Liver (tissue), 9 donors: ENCODE results near the gene GADL1. TPM values are rescaled to one million over a fixed set of nuclear protein-coding genes. Genes with fewer than 3 reads are reported as not detected.

ENCODE experiments used
- DNase-seq: peaks from one replicate; pipeline ENCODE4 v3.0.0-alpha.2; 2017; ENCODE audit warnings: low spot score
- H3K27ac ChIP-seq, 2 donors: one replicate each; pipeline ENCODE4 v1.7.0; 2013; ENCODE audit warnings: inconsistent platforms in 2 of 2, low read length in 2 of 2, control low read depth in 1 of 2, low read depth in 1 of 2, mild to moderate bottlenecking in 1 of 2
- H3K27me3 ChIP-seq, 4 donors: one replicate each; pipeline versions ENCODE4 v1.6.1 to v1.7.0; 2013; ENCODE audit warnings: low read length in 3 of 4, inconsistent platforms in 1 of 4, mild to moderate bottlenecking in 1 of 4, moderate library complexity in 1 of 4; ENCODE audit not compliant: control insufficient read depth in 4 of 4, insufficient read depth in 4 of 4
- H3K36me3 ChIP-seq, 4 donors: one replicate each; pipeline versions ENCODE4 v1.6.1 to v1.7.0; 2013; ENCODE audit warnings: low read length in 3 of 4, mild to moderate bottlenecking in 3 of 4, low read depth in 1 of 4, moderate library complexity in 1 of 4; ENCODE audit not compliant: control insufficient read depth in 4 of 4, insufficient read depth in 3 of 4
- H3K4me1 ChIP-seq, 4 donors: one replicate each; pipeline versions ENCODE4 v1.6.1 to v1.7.0; 2013; ENCODE audit warnings: low read length in 3 of 4, mild to moderate bottlenecking in 3 of 4, moderate library complexity in 1 of 4; ENCODE audit not compliant: control insufficient read depth in 4 of 4, insufficient read depth in 4 of 4
- H3K4me3 ChIP-seq, 3 donors: one replicate each; pipeline versions ENCODE4 v1.6.1 to v1.7.0; 2013; ENCODE audit warnings: low read length in 3 of 3, control low read depth in 1 of 3, low read depth in 1 of 3, mild to moderate bottlenecking in 1 of 3
- H3K9ac ChIP-seq, 2 donors: one replicate each; pipeline ENCODE4 v1.7.0; 2013; ENCODE audit warnings: low read length in 2 of 2, mild to moderate bottlenecking in 2 of 2, moderate library complexity in 2 of 2, control low read depth in 1 of 2, low read depth in 1 of 2
- H3K9me3 ChIP-seq, 4 donors: one replicate each; pipeline versions ENCODE4 v1.6.1 to v1.7.0; 2013; ENCODE audit warnings: low read length in 3 of 4; ENCODE audit not compliant: control insufficient read depth in 4 of 4
- CTCF ChIP-seq: fragments of 150-350 bp; IDR thresholded peaks from 2 replicates; pipeline ENCODE4 v1.5.1; 2017; ENCODE audit warnings: improper control_type of control experiment, low read depth, low read length; ENCODE audit not compliant: missing input control
- EGR1 ChIP-seq, 2 donors: IDR thresholded peaks; 2 replicates each; pipeline ENCODE4 v1.6.1; 2016 to 2018; ENCODE audit warnings: antibody characterized with exemption in 2 of 2, low read depth in 2 of 2
- FOXA1 ChIP-seq: IDR thresholded peaks from 2 replicates; pipeline ENCODE4 v1.6.1; 2016; ENCODE audit warnings: antibody characterized with exemption
- FOXA2 ChIP-seq: IDR thresholded peaks from 2 replicates; pipeline ENCODE4 v1.6.1; 2016; ENCODE audit warnings: antibody characterized with exemption
- HNF4A ChIP-seq, 2 donors: conservative IDR thresholded peaks; 2 replicates each; pipeline ENCODE4 v1.6.1; 2016; ENCODE audit warnings: antibody characterized with exemption in 2 of 2, mild to moderate bottlenecking in 2 of 2
- HNF4G ChIP-seq: IDR thresholded peaks from 2 replicates; pipeline ENCODE4 v1.6.1; 2016; ENCODE audit warnings: antibody characterized with exemption
- JUND ChIP-seq, 2 donors: IDR thresholded peaks; 2 replicates each; pipeline ENCODE4 v1.6.1; 2016; ENCODE audit warnings: antibody characterized with exemption in 2 of 2
- MAX ChIP-seq: IDR thresholded peaks from 2 replicates; pipeline ENCODE4 v1.6.1; 2016; ENCODE audit warnings: antibody characterized with exemption
- NR2F2 ChIP-seq: IDR thresholded peaks from 2 replicates; pipeline ENCODE4 v1.6.1; 2016; ENCODE audit warnings: antibody characterized with exemption
- RAD21 ChIP-seq, 2 donors: IDR thresholded peaks; 2 replicates each; pipeline ENCODE4 v1.6.1; 2016; ENCODE audit warnings: antibody characterized with exemption in 2 of 2, mild to moderate bottlenecking in 2 of 2
- REST ChIP-seq: IDR thresholded peaks from 2 replicates; pipeline ENCODE4 v1.6.1; 2016; ENCODE audit warnings: antibody characterized with exemption, mild to moderate bottlenecking
- RXRA ChIP-seq, 2 donors: IDR thresholded peaks; 2 replicates each; pipeline ENCODE4 v1.6.1; 2017 to 2018; ENCODE audit warnings: antibody characterized with exemption in 2 of 2, mild to moderate bottlenecking in 1 of 2
- SP1 ChIP-seq: IDR thresholded peaks from 2 replicates; pipeline ENCODE4 v1.6.1; 2018; ENCODE audit warnings: antibody characterized with exemption, mild to moderate bottlenecking
- YY1 ChIP-seq: IDR thresholded peaks from 2 replicates; pipeline ENCODE4 v1.6.1; 2016; ENCODE audit warnings: antibody characterized with exemption, mild to moderate bottlenecking
- ZBTB33 ChIP-seq: IDR thresholded peaks from 2 replicates; pipeline ENCODE4 v1.6.1; 2016; ENCODE audit warnings: antibody characterized with exemption
- WGBS: extraction: QIAGEN DNeasy Blood & Tissue Kit; methylation state at CpG from one replicate; pipeline ENCODE4 v1.1.7; 2013; 5-methylcytosine and 5-hydroxymethylcytosine counted together
- polyA plus RNA-seq, 2 donors: library from polyadenylated mRNA; stranded (reverse) in 1 of 2; unstranded in 1 of 2; fragments of 200-250 nt in 1 of 2; fragments of >200 nt in 1 of 2; fragmentation: Nextera tagmentation in 1 of 2; extraction: Ambion mirVana in 1 of 2; gene quantifications; one replicate each; pipeline versions ENCODE4 v1.2.1 to v1.2.3, GENCODE V29; 2013 to 2015
- total RNA-seq, 2 donors: library from RNA; depleted of rRNA; stranded (reverse); fragments of >200 nt; gene quantifications; one replicate each; pipeline ENCODE4 v1.2.3, GENCODE V29; 2014
- donor health status: healthy.
- donor health status: healthy.
- donor health status: healthy.
- donor health status: healthy.
- donor health status: healthy.

Gene GADL1
- total and polyA plus RNA-seq, 4 donors = not detected

- Histone ChIP-seq H3K9me3 (no peaks in the 10 kb centered on the region), H3K27ac (no peak overlapping the region), H3K4me3 (no peak overlapping the region), H3K9ac (no peak overlapping the region), H3K4me1 (peaks cover 0 to 2% (median 0%) of the 10 kb centered on the region in 4 donors), H3K36me3 (no peaks in the 10 kb centered on the region), H3K27me3 (no peaks in the 10 kb centered on the region)
- DNase-seq = no peak
- TF ChIP-seq ZBTB33 = no peak
- no peak for TF ChIP-seq CTCF
- no peak for TF ChIP-seq HNF4G
- no peak for TF ChIP-seq FOXA2
- no peak for TF ChIP-seq REST
- no peak for TF ChIP-seq MAX
- TF ChIP-seq RXRA (IDR thresholded peaks at IDR 0.05) = no peak
- no peak for TF ChIP-seq FOXA1
- TF ChIP-seq RAD21 (IDR thresholded peaks at IDR 0.05) = no peak
- no peak for TF ChIP-seq SP1
- no peak for TF ChIP-seq YY1
- no peak for TF ChIP-seq EGR1 (IDR thresholded peaks at IDR 0.05; ENCODE audit: low read depth in 2 of 2)
- no peak for TF ChIP-seq JUND (IDR thresholded peaks at IDR 0.05)
- WGBS = 84% methylated on average over 4 of the region's 4 CpGs
Measured at GRCh38 chr3:30754426-30754825, 140.0 kb downstream of the GADL1 start.

- H3K9ac ChIP-seq = no peak overlapping the region
- TF ChIP-seq NR2F2 = no peak
- no peak for TF ChIP-seq HNF4A (conservative IDR thresholded peaks at IDR 0.05)
- TF ChIP-seq ZBTB33 = no peak
- no peaks in the 10 kb centered on the region for H3K9me3 ChIP-seq
- H3K27me3 ChIP-seq = no peaks in the 10 kb centered on the region
- WGBS = 94% methylated on average over 3 of the region's 3 CpGs
- DNase-seq = no peak
- H3K4me1 ChIP-seq = peaks cover 0 to 2% (median 0%) of the 10 kb centered on the region in 4 donors
- no peak overlapping the region for H3K27ac ChIP-seq
- H3K36me3 ChIP-seq = no peaks in the 10 kb centered on the region
- no peak overlapping the region for H3K4me3 ChIP-seq
Measured at GRCh38 chr3:30753766-30754165, 140.7 kb downstream of the GADL1 start.
